Lung (tissue), 12 donors: ENCODE results near the gene ATP6V1E1. TPM values are rescaled to one million over a fixed set of nuclear protein-coding genes. Genes with fewer than 3 reads are reported as not detected.

Experiments used
- ATAC-seq: fragments of 200-7000 bp; cut with Tn5 transposase; one replicate; pipeline ENCODE4 v1.9.1; 2020; ENCODE audit warnings: moderate number of reproducible peaks; ENCODE audit not compliant: insufficient read depth, low FRiP score
- DNase-seq, 3 donors: peaks; one replicate each; pipeline ENCODE4 v3.0.0-alpha.2; 2013 to 2017
- H3K27ac ChIP-seq, 2 donors: one replicate each; pipeline ENCODE4 v1.5.1; 2013; ENCODE audit warnings: mild to moderate bottlenecking in 2 of 2, moderate library complexity in 2 of 2, control low read depth in 1 of 2, inconsistent platforms in 1 of 2, low read depth in 1 of 2, low read length in 1 of 2
- H3K27me3 ChIP-seq, 3 donors: one replicate each; pipeline ENCODE4 v1.5.1; 2013; ENCODE audit warnings: low read length in 2 of 3; ENCODE audit not compliant: control insufficient read depth in 3 of 3, insufficient read depth in 3 of 3
- H3K36me3 ChIP-seq, 4 donors: one replicate each; pipeline ENCODE4 v1.5.1; 2013; ENCODE audit warnings: low read length in 4 of 4, mild to moderate bottlenecking in 1 of 4, moderate library complexity in 1 of 4; ENCODE audit not compliant: control insufficient read depth in 4 of 4, insufficient read depth in 4 of 4
- H3K4me1 ChIP-seq, 5 donors: one replicate each; pipeline ENCODE4 v1.5.1; 2013; ENCODE audit warnings: low read length in 5 of 5, mild to moderate bottlenecking in 2 of 5, moderate library complexity in 1 of 5; ENCODE audit not compliant: control insufficient read depth in 5 of 5, insufficient read depth in 5 of 5
- H3K4me3 ChIP-seq: one replicate; pipeline ENCODE4 v1.5.1; 2013; ENCODE audit warnings: mild to moderate bottlenecking, control low read depth, moderate library complexity
- H3K9ac ChIP-seq, 2 donors: one replicate each; pipeline ENCODE4 v1.5.1; 2013; ENCODE audit warnings: low read length in 2 of 2, control low read depth in 1 of 2; ENCODE audit not compliant: insufficient read depth in 1 of 2
- H3K9me3 ChIP-seq, 4 donors: one replicate each; pipeline ENCODE4 v1.5.1; 2013; ENCODE audit warnings: low read length in 3 of 4, mild to moderate bottlenecking in 1 of 4, moderate library complexity in 1 of 4; ENCODE audit not compliant: control insufficient read depth in 4 of 4, insufficient read depth in 3 of 4
- CTCF ChIP-seq: IDR thresholded peaks from 2 replicates; pipeline ENCODE4 v1.5.1; 2012; ENCODE audit warnings: mild to moderate bottlenecking; ENCODE audit errors: control extremely low read depth, extremely low read depth
- WGBS, 2 donors: extraction: QIAGEN DNeasy Blood & Tissue Kit; methylation state at CpG; one replicate each; pipeline ENCODE4 v1.1.7; 2013; 5-methylcytosine and 5-hydroxymethylcytosine counted together
- polyA plus RNA-seq, 2 donors: library from polyadenylated mRNA; stranded (reverse); fragments of 200-250 nt; gene quantifications; one replicate each; pipeline ENCODE4 v1.2.1, GENCODE V29; 2013
- total RNA-seq, 2 donors: library from RNA; depleted of rRNA in 1 of 2; stranded (reverse); fragments of >200 nt in 1 of 2; gene quantifications; one replicate each; pipeline ENCODE4 v1.2.1, GENCODE V29; 2014 to 2021
- donor health status: control.
- donor health status: control.
- donor health status: Bipolar disorder and iron deficiency.
- donor health status: healthy.
- donor health status: DM: yes; HTN: yes; CAD: no.

Gene ATP6V1E1
- total and polyA plus RNA-seq, 4 donors = 109 to 199 (median 124) TPM

- 95 to 96% methylated on average over 6 of the region's 6 CpGs for WGBS, 2 donors
- ATAC-seq (no peak), DNase-seq (no peak)
- Histone ChIP-seq H3K27ac (no peak overlapping the region), H3K36me3 (peaks cover 7 to 19% (median 13%) of the 10 kb centered on the region in 4 donors), H3K4me1 (peaks cover 0 to 5% (median 0%) of the 10 kb centered on the region in 5 donors), H3K9ac (no peak overlapping the region), H3K27me3 (no peaks in the 10 kb centered on the region), H3K9me3 (peaks cover 0 to 5% (median 0%) of the 10 kb centered on the region in 4 donors), H3K4me3 (no peak overlapping the region)
- TF ChIP-seq CTCF = no peak
Measured at GRCh38 chr22:17664414-17665055, 36.0 kb upstream of the ATP6V1E1 start.

GRCh38 chr22:17656870-17657395, 28.4 kb upstream of the ATP6V1E1 start:
- Histone ChIP-seq H3K9ac (no peak overlapping the region), H3K4me1 (no peaks in the 10 kb centered on the region), H3K9me3 (no peaks in the 10 kb centered on the region), H3K4me3 (no peak overlapping the region), H3K36me3 (peaks cover 0 to 14% (median 10%) of the 10 kb centered on the region in 4 donors), H3K27me3 (no peaks in the 10 kb centered on the region), H3K27ac (no peak overlapping the region)
- TF ChIP-seq CTCF = no peak
- DNase-seq = no peak
- 94 to 95% methylated on average over 10 of the region's 10 CpGs for WGBS, 2 donors
- no peak for ATAC-seq

- DNase-seq (no peak), ATAC-seq (no peak)
- WGBS, 2 donors = 27 to 53% methylated on average over 3 of the region's 3 CpGs
- Histone ChIP-seq H3K27me3 (no peaks in the 10 kb centered on the region), H3K36me3 (peaks cover 0 to 10% (median 9%) of the 10 kb centered on the region in 4 donors), H3K27ac (no peak overlapping the region), H3K9ac (no peak overlapping the region), H3K4me3 (no peak overlapping the region), H3K9me3 (no peaks in the 10 kb centered on the region), H3K4me1 (no peaks in the 10 kb centered on the region)
- TF ChIP-seq CTCF = no peak
Measured at GRCh38 chr22:17655289-17655688, 26.7 kb upstream of the ATP6V1E1 start.
